ENCODE results near the gene ISM1.

Gene ISM1

DNA sequence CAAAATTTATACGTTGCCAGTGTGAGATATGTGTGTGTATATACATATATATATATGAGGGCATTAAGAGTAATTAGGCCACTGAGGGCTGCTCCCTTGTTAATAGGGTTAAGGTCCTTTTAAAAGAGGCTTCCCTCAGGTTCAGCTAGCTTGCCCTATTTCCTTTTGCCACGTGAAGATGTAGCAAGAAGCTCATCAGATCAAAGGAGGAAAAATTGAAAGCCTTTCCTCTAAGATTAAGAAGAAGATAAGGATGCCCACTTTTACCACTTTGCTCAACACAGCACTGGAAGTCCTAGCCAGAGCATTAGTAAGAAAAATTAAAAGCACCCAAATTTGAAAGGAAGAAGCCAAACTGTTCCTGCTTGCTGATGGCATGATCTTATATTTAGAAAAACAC is 33.2 kb upstream of the ISM1 start:
- H3K4me3 ChIP-seq (replicated peaks in 1 of 2; ENCODE audit: low read depth in 2 of 2, low read length in 2 of 2) = no peak overlapping the region
- TF ChIP-seq, protein P1, sequence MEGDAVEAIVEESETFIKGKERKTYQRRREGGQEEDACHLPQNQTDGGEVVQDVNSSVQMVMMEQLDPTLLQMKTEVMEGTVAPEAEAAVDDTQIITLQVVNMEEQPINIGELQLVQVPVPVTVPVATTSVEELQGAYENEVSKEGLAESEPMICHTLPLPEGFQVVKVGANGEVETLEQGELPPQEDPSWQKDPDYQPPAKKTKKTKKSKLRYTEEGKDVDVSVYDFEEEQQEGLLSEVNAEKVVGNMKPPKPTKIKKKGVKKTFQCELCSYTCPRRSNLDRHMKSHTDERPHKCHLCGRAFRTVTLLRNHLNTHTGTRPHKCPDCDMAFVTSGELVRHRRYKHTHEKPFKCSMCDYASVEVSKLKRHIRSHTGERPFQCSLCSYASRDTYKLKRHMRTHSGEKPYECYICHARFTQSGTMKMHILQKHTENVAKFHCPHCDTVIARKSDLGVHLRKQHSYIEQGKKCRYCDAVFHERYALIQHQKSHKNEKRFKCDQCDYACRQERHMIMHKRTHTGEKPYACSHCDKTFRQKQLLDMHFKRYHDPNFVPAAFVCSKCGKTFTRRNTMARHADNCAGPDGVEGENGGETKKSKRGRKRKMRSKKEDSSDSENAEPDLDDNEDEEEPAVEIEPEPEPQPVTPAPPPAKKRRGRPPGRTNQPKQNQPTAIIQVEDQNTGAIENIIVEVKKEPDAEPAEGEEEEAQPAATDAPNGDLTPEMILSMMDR (IDR thresholded peaks at IDR 0.05; ENCODE audit: low read depth, low read length) = no peak
- DNase-seq (ENCODE audit: low read depth in 2 of 2) = no peak

DNA sequence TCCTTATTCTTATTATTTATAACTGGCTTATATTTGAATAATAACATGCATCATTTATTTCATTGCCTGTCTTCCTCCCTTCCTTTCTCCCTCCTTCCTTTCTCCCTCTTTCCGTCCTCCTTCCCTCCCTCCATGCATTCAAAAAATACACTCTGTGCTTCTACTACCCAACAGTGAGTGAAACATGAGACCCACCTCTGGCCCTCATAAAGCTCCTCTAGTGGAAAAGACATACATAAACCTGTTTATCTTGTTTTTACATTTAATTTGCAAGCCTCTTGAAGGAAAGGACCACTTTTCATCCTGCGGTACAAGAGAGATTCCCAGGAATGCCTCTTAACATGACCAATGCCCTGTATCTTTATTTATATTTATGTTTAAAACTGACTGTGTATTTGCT is 21.8 kb upstream of the ISM1 start:
- no peak overlapping the region for H3K4me3 ChIP-seq (replicated peaks in 1 of 2; ENCODE audit: low read depth in 2 of 2, low read length in 2 of 2)
- TF ChIP-seq, protein P1 (IDR thresholded peaks at IDR 0.05; ENCODE audit: low read depth, low read length) = no peak
- DNase-seq (ENCODE audit: low read depth in 2 of 2) = no peak

DNA sequence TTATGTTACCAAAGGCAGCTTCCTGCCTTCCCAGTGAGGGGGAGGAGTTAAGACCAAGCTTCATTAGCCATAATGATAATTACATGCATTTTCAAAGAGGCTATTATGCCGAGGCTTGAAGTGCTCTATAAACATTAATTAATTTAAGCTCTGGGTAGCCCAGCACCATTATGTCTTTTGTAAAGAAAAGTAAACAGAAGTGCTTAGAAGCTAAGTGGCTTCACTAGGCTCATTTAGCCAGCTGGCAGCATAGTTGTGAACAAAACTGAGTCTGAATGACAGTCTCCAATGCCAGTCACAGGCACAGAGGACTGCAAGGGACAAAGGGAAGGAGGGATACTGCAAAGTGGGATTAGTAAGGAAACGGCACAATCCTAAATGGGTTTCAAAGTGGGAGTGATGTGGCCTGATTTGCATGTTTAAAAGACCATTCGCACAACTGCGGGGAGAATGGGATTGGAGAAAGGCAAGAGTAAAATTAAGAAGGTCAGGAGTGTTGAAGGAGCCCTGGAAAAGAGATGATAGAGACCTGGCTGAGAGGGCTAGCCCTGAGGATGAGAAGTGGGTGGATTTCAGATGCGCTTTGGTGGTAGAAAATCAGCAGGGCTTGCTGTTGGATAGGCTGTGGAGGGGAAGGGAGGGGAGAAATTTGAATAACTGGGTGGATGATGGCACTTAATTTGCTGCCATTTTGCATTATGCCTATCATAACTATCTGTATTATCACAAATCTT is 20.1 kb upstream of the ISM1 start:
- no peak overlapping the region for H3K4me3 ChIP-seq (replicated peaks in 1 of 2; ENCODE audit: low read depth in 2 of 2, low read length in 2 of 2)
- DNase-seq (ENCODE audit: low read depth in 2 of 2) = no peak
- TF ChIP-seq, protein P1 (IDR thresholded peaks at IDR 0.05; ENCODE audit: low read depth, low read length) = no peak

DNA sequence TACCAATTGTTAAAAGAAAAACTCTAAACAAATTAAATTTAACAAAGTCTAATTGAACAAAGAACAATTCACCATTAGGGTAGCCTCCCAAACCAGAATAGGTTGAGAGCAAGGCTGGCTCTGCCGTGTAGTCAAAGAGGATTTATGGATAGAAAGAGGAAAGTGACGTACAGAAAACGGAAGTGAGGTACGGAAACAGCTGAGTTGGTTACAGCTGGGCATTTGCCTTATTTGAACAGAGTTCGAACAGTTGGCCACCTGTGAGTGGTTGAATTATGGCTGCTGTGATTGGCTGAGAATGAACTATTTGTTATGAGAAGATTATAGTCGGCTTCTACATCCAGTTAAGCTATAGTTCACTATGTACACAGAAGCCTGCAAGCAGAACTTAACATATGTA is 18.5 kb upstream of the ISM1 start:
- H3K4me3 ChIP-seq (replicated peaks in 1 of 2; ENCODE audit: low read depth in 2 of 2, low read length in 2 of 2) = no peak overlapping the region
- no peak for DNase-seq (ENCODE audit: low read depth in 2 of 2)
- TF ChIP-seq, protein P1 (IDR thresholded peaks at IDR 0.05; ENCODE audit: low read depth, low read length) = no peak

DNA sequence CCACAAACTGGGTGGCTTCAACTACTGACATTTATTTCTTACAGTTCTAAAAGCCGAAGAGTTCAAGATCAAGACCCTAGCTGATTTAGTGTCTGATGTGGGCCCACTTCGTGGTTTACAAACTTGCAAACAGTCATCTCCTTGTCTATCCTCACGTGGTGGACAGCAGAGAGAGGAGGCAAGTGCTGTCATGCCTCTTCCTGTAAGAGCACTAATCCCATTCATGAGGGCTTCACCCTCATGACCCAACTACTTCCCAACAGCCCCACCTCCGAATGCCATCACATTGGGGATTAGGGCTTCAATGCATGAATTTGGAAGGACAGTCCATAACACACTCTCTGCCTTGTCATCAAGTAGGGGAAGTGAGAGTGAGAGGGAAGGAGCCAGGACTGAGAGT is 15.6 kb upstream of the ISM1 start:
- H3K4me3 ChIP-seq (replicated peaks in 1 of 2; ENCODE audit: low read depth in 2 of 2, low read length in 2 of 2) = no peak overlapping the region
- TF ChIP-seq, protein P1 (IDR thresholded peaks at IDR 0.05; ENCODE audit: low read depth, low read length) = no peak
- no peak for DNase-seq (ENCODE audit: low read depth in 2 of 2)

DNA sequence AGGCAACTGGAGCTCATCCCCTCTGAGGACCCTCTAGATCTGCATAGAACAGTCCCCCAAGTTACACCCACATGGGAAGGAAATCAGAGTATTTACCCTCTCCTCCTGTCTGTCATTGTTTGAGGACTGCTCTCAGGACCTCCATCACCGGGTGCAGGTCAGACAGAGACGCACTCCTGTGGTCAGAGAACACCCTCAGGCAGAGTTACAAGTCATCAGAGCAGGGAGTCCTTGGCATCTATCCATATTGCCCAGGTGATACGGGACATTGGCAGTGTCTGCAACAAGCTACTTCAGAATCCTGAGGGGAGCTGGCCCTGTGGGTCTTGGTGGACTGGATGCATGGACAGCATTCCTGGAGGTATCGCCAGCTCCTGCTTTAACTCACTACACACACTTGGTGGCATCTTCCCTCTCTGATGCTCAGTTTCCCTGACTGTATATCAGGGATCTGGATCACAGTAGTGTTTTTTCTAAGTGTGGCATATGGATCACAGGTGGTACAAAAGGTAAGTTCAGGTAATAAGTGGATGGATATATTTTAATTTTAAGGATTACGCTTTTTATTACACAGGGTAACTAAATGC is 15.1 kb upstream of the ISM1 start:
- no peak overlapping the region for H3K4me3 ChIP-seq (replicated peaks in 1 of 2; ENCODE audit: low read depth in 2 of 2, low read length in 2 of 2)
- no peak for DNase-seq (ENCODE audit: low read depth in 2 of 2)
- TF ChIP-seq, protein P1 (IDR thresholded peaks at IDR 0.05; ENCODE audit: low read depth, low read length) = no peak
